Endodermal cell (in vitro differentiated cells): Measurements from ENCODE around the gene ATG9B. TPM values are rescaled to one million over a fixed set of nuclear protein-coding genes. Genes with fewer than 3 reads are reported as not detected.

Source experiments
- DNase-seq: peaks from one replicate; pipeline ENCODE4 v3.0.0-alpha.2; 2017
- H3K27ac ChIP-seq: 2 replicates; pipeline ENCODE4 v1.5.1; 2013; ENCODE audit warnings: mild to moderate bottlenecking, low read depth, low read length, moderate library complexity
- H3K27me3 ChIP-seq: 2 replicates; pipeline ENCODE4 v1.6.1; 2013; ENCODE audit warnings: mild to moderate bottlenecking, low read length, moderate library complexity; ENCODE audit not compliant: insufficient read depth, control insufficient read depth, poor library complexity, severe bottlenecking
- H3K36me3 ChIP-seq: 2 replicates; pipeline ENCODE4 v1.7.0; 2013; ENCODE audit warnings: mild to moderate bottlenecking, low read length, moderate library complexity; ENCODE audit not compliant: control insufficient read depth, insufficient read depth
- H3K4me1 ChIP-seq: one replicate; pipeline ENCODE4 v1.7.0; 2013; ENCODE audit warnings: low read length; ENCODE audit not compliant: control insufficient read depth, insufficient read depth
- H3K4me3 ChIP-seq: 2 replicates; pipeline ENCODE4 v1.5.1; 2013; ENCODE audit warnings: mild to moderate bottlenecking, low read length, moderate library complexity
- H3K9ac ChIP-seq: 2 replicates; pipeline ENCODE4 v1.6.1; 2013; ENCODE audit warnings: mild to moderate bottlenecking, low read length, moderate library complexity; ENCODE audit not compliant: poor library complexity, severe bottlenecking; ENCODE audit errors: extremely low read depth
- H3K9me3 ChIP-seq: 2 replicates; pipeline ENCODE4 v1.6.1; 2013; ENCODE audit warnings: mild to moderate bottlenecking, low read length, moderate library complexity; ENCODE audit not compliant: control insufficient read depth
- H3K27ac Mint-ChIP-seq: 2 replicates; pipeline ENCODE4 v1.8.0; 2020; ENCODE audit warnings: mixed read lengths
- H3K27me3 Mint-ChIP-seq: 2 replicates; pipeline ENCODE4 v1.8.0; 2021; ENCODE audit warnings: mild to moderate bottlenecking, mixed read lengths; ENCODE audit not compliant: insufficient read depth
- H3K36me3 Mint-ChIP-seq: 2 replicates; pipeline ENCODE4 v1.8.0; 2020; ENCODE audit warnings: low read depth, mixed read lengths
- H3K4me1 Mint-ChIP-seq: 2 replicates; pipeline ENCODE4 v1.8.0; 2020; ENCODE audit warnings: mixed read lengths
- H3K4me3 Mint-ChIP-seq: 2 replicates; pipeline ENCODE4 v1.8.0; 2020; ENCODE audit warnings: mild to moderate bottlenecking, moderate library complexity, mixed read lengths
- H3K9me3 Mint-ChIP-seq: 2 replicates; pipeline ENCODE4 v1.8.0; 2020; ENCODE audit warnings: mild to moderate bottlenecking, mixed read lengths
- WGBS, 2 experiments: methylation state at CpG; one replicate each; pipeline versions ENCODE4 v1.1.5 to v1.1.7; 2013; ENCODE audit warnings: missing lambda C conversion rate in 2 of 2, mixed read lengths in 1 of 2; ENCODE audit not compliant: insufficient coverage in 1 of 2, insufficient read length in 1 of 2; 5-methylcytosine and 5-hydroxymethylcytosine counted together
- total RNA-seq, 2 donors: library from RNA; stranded (reverse); fragmentation: NEBNext Ultra II Directional in 1 of 2; extraction: Animal tissue kit (Norgen Biotek cat#: 25700) in 1 of 2; gene quantifications; 2 replicates in 1 of 2; 3 replicates in 1 of 2; pipeline ENCODE4 v1.2.1, GENCODE V29; 2021
- TF ChIP-seq, protein P1 (sequence below): fragments of 200-600 bp; sonication (generic); conservative IDR thresholded peaks from 2 replicates; pipeline ENCODE4 v1.5.0; 2021; ENCODE audit warnings: antibody characterized with exemption, mild to moderate bottlenecking

Gene ATG9B
- total RNA-seq, 2 donors from 2014 or later, result 2.0 to 3.0 TPM

DNA sequence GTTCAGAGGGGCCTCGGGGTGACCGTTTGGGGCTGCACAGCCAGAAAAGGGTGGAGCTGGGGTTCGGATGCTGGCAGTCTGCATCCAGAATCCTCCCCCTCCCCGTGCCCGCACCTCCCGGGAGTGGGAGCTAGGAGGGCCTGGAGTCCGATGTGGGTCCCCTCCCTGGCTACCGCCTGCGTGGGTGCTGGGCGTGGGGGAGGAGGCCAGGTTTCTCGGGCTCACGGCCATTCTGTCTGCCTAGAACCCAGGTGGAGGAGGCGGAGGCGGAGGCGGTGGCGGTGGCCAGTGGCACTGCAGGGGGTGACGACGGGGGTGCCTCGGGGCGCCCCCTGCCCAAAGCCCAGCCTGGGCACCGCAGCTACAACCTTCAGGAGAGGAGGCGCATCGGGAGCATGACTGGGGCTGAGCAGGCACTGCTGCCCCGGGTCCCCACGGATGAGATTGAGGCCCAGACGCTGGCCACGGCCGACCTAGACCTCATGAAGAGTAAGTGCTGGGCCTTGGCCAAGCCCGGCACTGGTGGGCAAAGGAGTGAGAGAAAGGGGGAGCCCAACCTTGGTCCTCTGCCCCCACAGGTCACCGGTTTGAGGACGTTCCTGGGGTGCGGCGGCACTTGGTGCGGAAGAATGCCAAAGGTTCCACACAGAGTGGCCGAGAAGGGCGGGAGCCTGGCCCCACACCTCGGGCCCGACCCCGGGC, 42.1 kb upstream of the ATG9B start:
- no peak for DNase-seq
- H3K9me3 ChIP-seq, result no peaks in the 10 kb centered on the region
- H3K27ac ChIP-seq, result no peak overlapping the region
- H3K27me3 ChIP-seq, result no peaks in the 10 kb centered on the region
- peaks cover 46% of the 10 kb centered on the region for H3K36me3 Mint-ChIP-seq
- H3K9ac ChIP-seq, result no peak overlapping the region
- H3K4me3 ChIP-seq, result no peak overlapping the region
- peaks cover 7% of the 10 kb centered on the region for H3K4me1 ChIP-seq
- H3K27me3 Mint-ChIP-seq, result no peaks in the 10 kb centered on the region
- TF ChIP-seq, protein P1, sequence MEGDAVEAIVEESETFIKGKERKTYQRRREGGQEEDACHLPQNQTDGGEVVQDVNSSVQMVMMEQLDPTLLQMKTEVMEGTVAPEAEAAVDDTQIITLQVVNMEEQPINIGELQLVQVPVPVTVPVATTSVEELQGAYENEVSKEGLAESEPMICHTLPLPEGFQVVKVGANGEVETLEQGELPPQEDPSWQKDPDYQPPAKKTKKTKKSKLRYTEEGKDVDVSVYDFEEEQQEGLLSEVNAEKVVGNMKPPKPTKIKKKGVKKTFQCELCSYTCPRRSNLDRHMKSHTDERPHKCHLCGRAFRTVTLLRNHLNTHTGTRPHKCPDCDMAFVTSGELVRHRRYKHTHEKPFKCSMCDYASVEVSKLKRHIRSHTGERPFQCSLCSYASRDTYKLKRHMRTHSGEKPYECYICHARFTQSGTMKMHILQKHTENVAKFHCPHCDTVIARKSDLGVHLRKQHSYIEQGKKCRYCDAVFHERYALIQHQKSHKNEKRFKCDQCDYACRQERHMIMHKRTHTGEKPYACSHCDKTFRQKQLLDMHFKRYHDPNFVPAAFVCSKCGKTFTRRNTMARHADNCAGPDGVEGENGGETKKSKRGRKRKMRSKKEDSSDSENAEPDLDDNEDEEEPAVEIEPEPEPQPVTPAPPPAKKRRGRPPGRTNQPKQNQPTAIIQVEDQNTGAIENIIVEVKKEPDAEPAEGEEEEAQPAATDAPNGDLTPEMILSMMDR, result no peak
- peaks cover 11% of the 10 kb centered on the region for H3K4me1 Mint-ChIP-seq
- no peaks in the 10 kb centered on the region for H3K9me3 Mint-ChIP-seq
- 97% methylated on average over 33 to 39 of the region's 39 CpGs for WGBS, 2 experiments
- peaks cover 64% of the 10 kb centered on the region for H3K36me3 ChIP-seq
- H3K27ac Mint-ChIP-seq, result no peak overlapping the region
- no peak overlapping the region for H3K4me3 Mint-ChIP-seq

DNA sequence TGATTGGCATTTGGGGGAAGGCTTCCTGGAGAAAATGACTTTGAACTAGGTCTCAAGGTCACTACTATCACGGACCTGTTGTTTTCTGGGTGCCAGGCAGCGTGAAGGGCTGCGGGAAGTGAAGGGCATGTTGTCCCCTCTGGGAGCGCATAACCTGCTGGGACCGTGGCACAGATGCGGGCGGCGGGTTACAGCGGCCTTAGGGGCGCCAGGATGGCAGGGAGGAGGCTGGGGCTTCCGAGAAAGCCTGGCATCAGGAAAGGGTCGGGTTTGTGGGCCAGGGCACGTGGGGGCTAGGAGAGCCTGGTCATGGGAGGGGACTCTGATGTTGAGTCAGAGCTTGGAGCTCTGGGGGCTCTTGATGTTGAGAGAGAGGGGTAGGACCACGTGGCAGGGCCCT, 41.2 kb upstream of the ATG9B start:
- Mint-ChIP-seq H3K36me3 (peaks cover 40% of the 10 kb centered on the region), H3K27ac (no peak overlapping the region), H3K9me3 (no peaks in the 10 kb centered on the region), H3K4me1 (peaks cover 18% of the 10 kb centered on the region), H3K27me3 (no peaks in the 10 kb centered on the region), H3K4me3 (no peak overlapping the region)
- WGBS, 2 experiments, result 94 to 95% methylated on average over 12 to 14 of the region's 14 CpGs
- no peak for DNase-seq
- H3K36me3 ChIP-seq, result peaks cover 58% of the 10 kb centered on the region
- H3K27ac ChIP-seq, result no peak overlapping the region
- no peak overlapping the region for H3K9ac ChIP-seq
- H3K9me3 ChIP-seq, result no peaks in the 10 kb centered on the region
- H3K4me1 ChIP-seq, result peaks cover 10% of the 10 kb centered on the region
- no peaks in the 10 kb centered on the region for H3K27me3 ChIP-seq
- TF ChIP-seq, protein P1, result no peak
- no peak overlapping the region for H3K4me3 ChIP-seq

DNA sequence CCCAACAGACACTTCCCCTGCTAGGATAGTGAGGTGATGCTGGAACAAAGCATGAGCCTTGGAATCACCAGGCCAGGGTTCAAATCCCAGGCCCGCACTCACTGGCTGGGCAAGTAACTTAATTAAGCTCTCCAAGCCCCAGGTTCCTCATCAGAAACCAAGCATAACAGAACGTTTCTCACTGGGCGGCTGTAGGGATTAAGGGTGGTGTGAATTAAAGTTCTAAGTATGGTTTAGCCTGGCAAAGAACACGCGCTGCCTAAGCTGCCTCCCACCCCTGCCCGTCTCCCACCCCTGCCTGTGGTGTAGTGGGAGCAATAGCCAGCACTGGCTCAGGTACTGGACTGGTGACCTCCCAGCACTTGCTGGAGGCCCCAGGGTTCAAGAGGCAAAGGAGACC, 40.7 kb upstream of the ATG9B start:
- H3K36me3 ChIP-seq, result peaks cover 53% of the 10 kb centered on the region
- H3K9ac ChIP-seq, result no peak overlapping the region
- TF ChIP-seq, protein P1, result no peak
- H3K27me3 ChIP-seq, result no peaks in the 10 kb centered on the region
- H3K27ac ChIP-seq, result no peak overlapping the region
- no peaks in the 10 kb centered on the region for H3K9me3 ChIP-seq
- Mint-ChIP-seq H3K4me1 (peaks cover 18% of the 10 kb centered on the region), H3K4me3 (no peak overlapping the region), H3K9me3 (no peaks in the 10 kb centered on the region), H3K27me3 (no peaks in the 10 kb centered on the region), H3K27ac (no peak overlapping the region), H3K36me3 (peaks cover 37% of the 10 kb centered on the region)
- DNase-seq, result no peak
- 96% methylated on average over 6 of the region's 6 CpGs; no CpG with 5 or more reads in 1 of the 2 experiments for WGBS, 2 experiments
- no peak overlapping the region for H3K4me3 ChIP-seq
- peaks cover 10% of the 10 kb centered on the region for H3K4me1 ChIP-seq
